ENCODE data around the gene IFT22.

DNA sequence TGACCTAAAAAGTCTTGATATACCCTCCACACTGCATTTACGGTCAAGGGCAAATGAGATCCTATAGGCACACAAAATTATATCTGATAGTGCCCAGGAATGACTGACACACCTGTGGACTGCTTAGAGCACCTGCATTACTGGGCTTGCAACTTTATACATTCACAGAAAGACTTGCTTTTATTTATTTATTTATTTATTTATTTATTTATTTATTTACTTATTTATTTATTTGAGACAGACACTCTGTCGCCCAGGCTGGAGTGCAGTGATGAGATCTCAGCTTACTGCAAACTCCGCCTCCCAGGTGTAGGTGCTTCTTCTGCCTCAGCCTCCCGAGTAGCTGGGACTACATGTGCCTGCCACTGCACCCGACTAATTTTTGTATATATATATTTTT, 6.5 kb upstream of the IFT22 start:
- TF ChIP-seq POLR2AphosphoS5 (IDR thresholded peaks at IDR 0.05) (no peak), POLR2A (IDR thresholded peaks at IDR 0.05) (no peak)
- TF ChIP-seq, protein P1, sequence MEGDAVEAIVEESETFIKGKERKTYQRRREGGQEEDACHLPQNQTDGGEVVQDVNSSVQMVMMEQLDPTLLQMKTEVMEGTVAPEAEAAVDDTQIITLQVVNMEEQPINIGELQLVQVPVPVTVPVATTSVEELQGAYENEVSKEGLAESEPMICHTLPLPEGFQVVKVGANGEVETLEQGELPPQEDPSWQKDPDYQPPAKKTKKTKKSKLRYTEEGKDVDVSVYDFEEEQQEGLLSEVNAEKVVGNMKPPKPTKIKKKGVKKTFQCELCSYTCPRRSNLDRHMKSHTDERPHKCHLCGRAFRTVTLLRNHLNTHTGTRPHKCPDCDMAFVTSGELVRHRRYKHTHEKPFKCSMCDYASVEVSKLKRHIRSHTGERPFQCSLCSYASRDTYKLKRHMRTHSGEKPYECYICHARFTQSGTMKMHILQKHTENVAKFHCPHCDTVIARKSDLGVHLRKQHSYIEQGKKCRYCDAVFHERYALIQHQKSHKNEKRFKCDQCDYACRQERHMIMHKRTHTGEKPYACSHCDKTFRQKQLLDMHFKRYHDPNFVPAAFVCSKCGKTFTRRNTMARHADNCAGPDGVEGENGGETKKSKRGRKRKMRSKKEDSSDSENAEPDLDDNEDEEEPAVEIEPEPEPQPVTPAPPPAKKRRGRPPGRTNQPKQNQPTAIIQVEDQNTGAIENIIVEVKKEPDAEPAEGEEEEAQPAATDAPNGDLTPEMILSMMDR (IDR thresholded peaks at IDR 0.05), result no peak

All from breast epithelium (tissue), 3 donors.